K562 (cell line): ENCODE results near the gene XKR3.

Experiments used
- BDP1 ChIP-seq: IDR thresholded peaks from 3 replicates; pipeline ENCODE4 v1.6.1; 2011; ENCODE audit not compliant: insufficient read length, insufficient read depth
- CREM ChIP-seq: IDR thresholded peaks from 2 replicates; pipeline ENCODE4 v1.6.1; 2014; ENCODE audit warnings: antibody characterized with exemption, low read depth
- CTCF ChIP-seq, 3 experiments: IDR thresholded peaks in 2 of 3; conservative IDR thresholded peaks in 1 of 3; 2 replicates each; pipeline ENCODE4 v1.5.1; 2011 to 2012; ENCODE audit warnings: low read length in 3 of 3, mild to moderate bottlenecking in 3 of 3, control low read depth in 2 of 3, improper control_type of control experiment in 1 of 3, inconsistent platforms in 1 of 3, low read depth in 1 of 3, mixed read lengths in 1 of 3, moderate library complexity in 1 of 3; ENCODE audit not compliant: insufficient read depth in 2 of 3
- FOXM1 ChIP-seq, 2 experiments: fragments of 450-650 bp in 1 of 2; sonication (generic) in 1 of 2; formaldehyde crosslinking in 1 of 2; IDR thresholded peaks; 2 replicates each; pipeline versions ENCODE4 v1.6.1 to v1.9.0; 2017 to 2022; ENCODE audit warnings: low read depth in 2 of 2, mild to moderate bottlenecking in 2 of 2, missing genetic modification reagents in 1 of 2, moderate library complexity in 1 of 2
- SIN3A ChIP-seq, 2 experiments: fragments of 150-350 bp in 1 of 2; IDR thresholded peaks; 2 replicates each; pipeline ENCODE4 v1.6.1; 2011 to 2016; ENCODE audit warnings: borderline replicate concordance in 2 of 2, low read depth in 2 of 2, low read length in 2 of 2, mild to moderate bottlenecking in 2 of 2, moderate library complexity in 2 of 2; ENCODE audit not compliant: control insufficient read depth in 1 of 2
- TFAM ChIP-seq: fragments of 250-450 bp; sonication (Bioruptor Pico); conservative IDR thresholded peaks from 2 replicates; pipeline ENCODE4 v1.5.0; 2021; ENCODE audit warnings: mild to moderate bottlenecking, moderate library complexity
- ZNF121 ChIP-seq: sonication (generic); formaldehyde crosslinking; conservative IDR thresholded peaks from 2 replicates; pipeline ENCODE4 v1.8.0; 2022; ENCODE audit warnings: missing genetic modification reagents
- ZNF707 ChIP-seq: fragments of 250-450 bp; sonication (Bioruptor Pico); conservative IDR thresholded peaks from 2 replicates; pipeline ENCODE4 v1.8.0; 2022; ENCODE audit warnings: inconsistent platforms, mild to moderate bottlenecking, moderate library complexity
- ZSCAN32 ChIP-seq: fragments of 450-650 bp; formaldehyde crosslinking; IDR thresholded peaks from 2 replicates; pipeline ENCODE4 v1.4.0; 2020; ENCODE audit warnings: mild to moderate bottlenecking, moderate library complexity

GRCh38 chr22:16847271-16847670 is 22.1 kb upstream of the XKR3 start:
- no peak for TF ChIP-seq CTCF (IDR thresholded peaks at IDR 0.05 in 2 of 3, conservative IDR thresholded peaks at IDR 0.05 in 1 of 3; ENCODE audit: insufficient read depth in 2 of 3, low read depth in 1 of 3, low read length in 3 of 3)
- TF ChIP-seq FOXM1 (IDR thresholded peaks at IDR 0.05; ENCODE audit: low read depth), result no peak
- TF ChIP-seq FOXM1 (CRISPR knock-in tag; IDR thresholded peaks at IDR 0.05; ENCODE audit: low read depth), result no peak
- no peak for TF ChIP-seq ZSCAN32 (CRISPR knock-in tag)
- TF ChIP-seq ZNF707 (CRISPR knock-in tag), result no peak
- no peak for TF ChIP-seq BDP1
- TF ChIP-seq ZNF121 (CRISPR knock-in tag), result no peak
- no peak for TF ChIP-seq CREM
- TF ChIP-seq SIN3A (IDR thresholded peaks at IDR 0.05; ENCODE audit: borderline replicate concordance in 2 of 2, control insufficient read depth in 1 of 2, low read depth in 2 of 2, low read length in 2 of 2), result no peak
- no peak for TF ChIP-seq TFAM (CRISPR knock-in tag)
